NCI-H82 treated with DMSO at 0.1 percent for 48 hours (cell line): ENCODE data around the gene CCDC88A.
A peak's percentile ranks its signal among the peaks of the same experiment; 100 is the strongest.

ENCODE experiments used
- DNase-seq: peaks from one replicate; lab custom pipeline; 2025; ENCODE audit not compliant: unreplicated experiment; lab: John Stamatoyannopoulos, UW

Gene CCDC88A

DNA sequence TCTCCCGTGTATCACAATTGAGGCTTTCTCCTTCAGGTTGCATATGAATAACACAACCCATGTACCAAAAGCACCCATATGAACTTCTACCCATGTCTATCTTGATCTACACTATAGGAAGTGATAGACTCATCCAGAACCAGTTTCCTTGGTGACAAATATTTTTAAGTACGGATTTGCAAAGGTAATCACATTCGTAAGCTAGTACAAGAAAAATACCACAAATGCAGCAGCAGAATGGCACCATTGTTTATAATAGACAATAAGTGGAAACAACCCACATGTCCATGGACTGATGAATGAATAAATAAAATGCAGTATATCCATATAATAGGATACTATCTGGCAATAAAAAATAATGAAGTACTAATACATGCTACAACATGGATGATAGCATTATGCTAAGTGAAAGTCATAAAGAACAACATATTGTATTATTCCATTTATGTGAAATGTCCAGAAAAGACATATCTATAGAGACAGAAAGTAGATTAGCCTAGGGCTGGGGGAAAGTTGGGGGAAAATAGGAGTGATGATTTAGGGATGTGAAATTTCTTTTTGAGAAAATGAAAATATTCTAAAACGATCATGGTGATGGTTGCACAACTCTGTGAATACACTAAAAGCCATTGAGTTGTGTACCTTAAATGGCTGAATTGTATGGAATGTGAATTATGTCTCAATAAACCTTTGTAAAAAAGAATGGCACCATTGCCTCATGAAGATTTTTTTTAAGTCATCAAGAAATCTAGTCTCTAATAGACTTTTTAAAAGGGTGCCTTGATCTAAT is 3.4 kb upstream of the CCDC88A start:
- DNase-seq: no peak

DNA sequence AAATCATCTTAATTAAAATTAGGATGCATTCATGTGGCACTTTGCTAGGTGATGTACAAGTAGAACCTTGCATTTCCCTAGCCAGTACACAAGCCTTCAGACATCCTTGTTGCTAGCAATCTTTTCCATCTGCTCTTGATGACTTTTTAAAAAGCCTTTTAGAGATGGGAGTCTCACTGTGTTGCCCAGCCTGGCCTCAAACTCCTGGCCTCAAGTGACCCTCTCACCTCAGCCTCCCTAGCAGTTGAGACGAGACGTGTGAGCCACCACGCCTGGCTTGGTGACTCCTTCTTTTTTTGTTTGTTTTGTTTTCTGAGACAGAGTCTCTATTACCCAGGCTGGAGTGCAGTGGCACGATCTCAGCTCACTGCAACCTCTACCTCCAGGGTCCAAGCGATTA is 1.7 kb upstream of the CCDC88A start:
- DNase-seq: no peak

DNA sequence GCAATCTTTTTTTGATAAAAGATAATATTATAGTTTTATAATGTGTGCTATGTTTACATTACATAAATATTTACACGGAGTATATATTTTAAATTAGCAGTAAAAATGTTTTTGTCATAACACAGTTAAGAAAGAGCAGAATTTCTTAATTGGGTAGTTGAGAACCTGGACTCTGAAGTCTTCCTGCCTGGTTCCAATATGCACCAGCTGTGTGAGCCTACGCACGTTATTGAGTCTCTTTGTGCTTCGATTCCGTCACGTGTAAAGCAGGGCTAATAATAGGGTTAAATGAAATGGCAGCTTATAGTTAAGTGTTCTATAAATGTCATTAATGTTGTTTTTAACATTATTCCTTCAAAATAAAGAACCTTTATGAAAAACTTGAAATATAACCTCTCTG is 1.2 kb upstream of the CCDC88A start:
- no peak for DNase-seq

DNA sequence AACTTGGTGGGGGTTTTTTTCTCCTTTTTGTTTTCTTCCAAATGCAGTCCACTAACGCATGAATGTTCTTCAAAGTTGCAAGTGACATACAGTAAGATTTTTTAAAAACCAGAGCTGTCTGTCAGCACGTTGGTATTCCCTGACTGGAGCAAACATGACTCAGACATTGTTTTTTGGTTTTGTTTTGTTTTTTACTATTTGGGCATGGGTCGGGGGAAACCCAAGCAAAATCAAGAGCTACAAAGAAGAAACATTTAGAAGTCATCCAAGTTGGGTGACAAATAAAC is 726 bp upstream of the CCDC88A start:
- DNase-seq: no peak

DNA sequence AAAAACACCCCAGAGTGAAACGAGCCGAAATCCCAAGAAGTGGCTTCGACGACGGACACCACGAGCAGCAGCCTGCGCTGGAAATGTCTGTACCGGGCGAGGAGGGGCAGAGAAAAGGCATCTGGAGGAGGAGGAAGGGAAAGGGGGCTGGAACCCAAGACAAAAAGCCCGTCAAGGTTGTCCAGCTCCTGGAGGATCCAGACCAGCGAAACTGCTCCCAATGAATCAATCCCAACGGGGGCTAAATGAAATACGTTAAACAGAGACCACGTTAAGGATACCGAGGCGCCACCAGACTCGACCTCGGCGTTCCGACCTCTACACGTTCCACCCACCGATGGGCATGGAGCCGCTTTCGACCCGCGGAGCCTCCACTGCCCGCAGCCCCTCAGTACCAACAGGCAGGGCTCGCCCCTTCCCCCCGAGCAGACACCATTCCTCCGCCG is 400 bp downstream of the CCDC88A start:
- peak; percentile 79 for DNase-seq

DNA sequence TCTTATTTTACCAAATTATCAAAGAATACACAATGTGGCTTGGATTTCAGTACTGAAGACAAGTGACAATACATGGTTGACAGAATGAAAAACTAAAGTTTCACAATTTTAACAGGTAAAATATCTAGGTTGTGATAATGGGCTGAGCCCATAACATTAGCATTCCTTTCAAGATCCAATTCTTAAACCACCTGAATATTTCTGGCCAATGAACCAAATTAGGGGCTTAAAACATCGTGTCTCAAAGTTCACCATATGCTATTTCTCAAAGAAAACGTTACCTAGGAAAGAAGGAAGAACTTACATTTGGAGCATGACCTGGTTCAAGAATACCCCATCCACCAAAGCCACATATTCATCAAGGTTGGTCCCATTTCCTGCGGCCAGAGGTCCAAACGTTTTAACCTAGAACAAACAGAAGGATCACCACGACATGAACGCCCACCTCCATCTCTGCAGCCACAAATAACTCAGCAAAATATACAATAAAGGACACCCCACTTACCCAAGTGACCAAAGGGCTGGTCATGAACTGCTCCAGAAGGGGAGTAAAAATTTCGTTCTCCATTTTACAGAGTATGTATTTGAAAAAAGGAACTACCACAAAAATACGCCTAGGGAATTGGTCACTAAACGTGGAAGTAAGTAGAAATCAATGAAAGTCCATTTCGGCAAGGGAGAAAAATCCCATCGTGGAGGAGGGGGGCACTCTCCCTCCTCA is 984 bp downstream of the CCDC88A start:
- DNase-seq: no peak

DNA sequence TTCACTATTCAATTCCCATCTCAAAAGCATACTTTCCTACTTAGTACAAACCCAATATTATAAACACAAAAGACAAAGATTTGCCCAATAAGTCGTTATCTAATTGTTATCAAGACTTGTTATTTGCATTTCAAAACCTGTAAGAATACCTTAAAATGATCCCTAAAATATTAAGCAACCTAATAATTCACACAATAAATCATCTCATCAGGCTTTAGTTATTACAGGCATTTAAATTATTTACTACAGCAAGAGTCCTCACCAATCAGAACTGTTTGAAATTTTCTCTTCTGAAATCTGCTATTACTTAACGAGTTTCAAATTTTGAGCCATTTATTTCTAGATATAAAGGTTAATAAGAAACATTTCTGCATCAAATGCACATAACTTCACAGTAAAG is 1.6 kb downstream of the CCDC88A start:
- no peak for DNase-seq

DNA sequence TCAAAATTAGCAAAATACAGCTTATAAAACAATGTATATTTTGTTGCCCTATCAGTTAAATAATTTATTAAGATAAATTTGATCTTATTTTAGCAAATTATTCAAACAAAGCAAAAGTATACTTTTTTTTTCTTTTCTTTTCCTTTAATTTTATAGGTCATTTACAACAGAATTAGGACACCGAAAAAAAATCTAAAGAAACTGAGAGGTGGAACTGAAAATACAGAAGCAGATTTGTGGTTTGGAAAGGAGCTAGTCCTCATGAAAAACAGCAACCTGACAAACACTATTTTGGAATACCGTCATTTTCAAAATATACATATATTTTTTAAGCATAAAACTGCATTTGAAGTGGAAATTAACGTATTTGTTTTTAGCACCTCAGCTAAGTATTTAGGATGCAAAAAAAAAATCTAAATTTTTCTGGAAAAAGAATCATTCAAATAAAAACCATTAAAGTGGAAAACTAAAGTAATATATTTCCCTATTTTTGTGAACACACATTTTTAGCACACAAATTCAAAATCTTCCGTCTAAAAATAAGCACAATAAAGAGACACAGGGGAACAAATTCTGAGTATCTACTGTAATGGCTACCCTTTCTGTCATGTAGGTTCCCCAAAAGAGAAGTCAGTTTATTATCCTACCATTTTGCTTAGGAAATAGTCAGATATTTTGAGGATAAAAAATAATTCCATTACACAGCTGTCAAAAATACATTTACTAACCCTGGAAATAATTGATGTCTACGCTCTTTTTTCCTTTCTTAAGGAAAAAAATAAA is 2.7 kb downstream of the CCDC88A start:
- DNase-seq: no peak

DNA sequence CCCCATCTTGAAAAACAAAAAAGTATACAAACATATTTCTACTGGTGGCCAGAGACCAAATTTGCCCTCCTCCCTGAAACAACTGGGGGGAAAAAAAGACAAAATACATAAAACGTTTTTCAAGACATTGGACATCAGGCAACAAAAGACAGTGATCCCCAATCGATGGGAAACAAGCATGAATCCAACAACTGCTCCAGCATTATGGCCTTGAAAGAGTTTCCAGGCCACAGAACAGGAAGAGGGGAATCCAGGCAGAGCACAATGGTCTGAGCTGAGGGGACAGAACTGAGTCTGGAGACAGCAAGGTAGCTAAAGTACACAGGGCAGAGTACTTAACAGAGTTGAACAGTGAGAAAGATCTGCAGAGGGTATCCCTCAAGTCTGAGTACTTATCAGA is 4.4 kb downstream of the CCDC88A start:
- DNase-seq: no peak

DNA sequence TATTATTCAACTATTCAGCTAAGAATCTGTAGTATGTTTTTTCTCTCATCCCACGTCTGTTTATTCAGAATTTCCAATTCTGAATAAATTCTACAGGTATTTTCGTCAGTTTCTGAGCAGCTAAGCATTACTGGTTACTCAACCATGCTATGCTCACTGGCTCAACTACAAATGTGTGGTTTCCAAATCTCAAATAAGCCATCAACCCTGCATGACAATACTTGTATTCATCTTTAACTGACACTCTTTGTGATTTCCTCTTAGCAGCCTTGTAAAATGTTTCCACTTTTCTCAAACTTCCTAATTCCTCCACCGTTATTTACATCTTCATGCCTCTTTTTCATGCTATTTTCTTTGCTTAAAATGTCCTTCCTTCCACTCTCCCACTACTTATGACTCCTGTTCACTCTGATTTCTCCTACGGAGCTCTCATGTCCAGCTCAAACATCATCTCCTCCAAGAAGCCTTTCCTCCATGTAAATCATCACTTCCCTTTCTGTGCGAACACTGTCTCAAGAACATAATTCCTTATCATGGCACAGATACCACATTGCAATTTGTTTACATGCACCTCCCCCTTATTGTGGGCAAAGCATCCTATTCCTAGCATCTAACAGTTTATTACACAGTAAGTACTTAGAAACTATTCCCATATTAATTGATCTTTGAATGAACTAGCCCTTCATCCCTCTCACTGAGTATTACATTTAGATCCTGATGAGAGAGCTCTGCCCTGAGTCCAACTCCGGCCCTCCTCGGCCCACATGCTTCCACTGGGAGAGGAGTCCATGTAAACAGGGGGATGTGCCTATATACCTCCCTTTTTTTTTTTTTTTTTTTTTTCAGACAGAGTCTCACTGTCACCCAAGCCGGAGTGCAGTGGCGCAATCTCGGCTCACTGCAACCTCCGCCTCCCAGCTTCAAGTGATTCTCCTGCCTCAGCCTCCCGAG is 10.5 kb downstream of the CCDC88A start:
- no peak for DNase-seq

DNA sequence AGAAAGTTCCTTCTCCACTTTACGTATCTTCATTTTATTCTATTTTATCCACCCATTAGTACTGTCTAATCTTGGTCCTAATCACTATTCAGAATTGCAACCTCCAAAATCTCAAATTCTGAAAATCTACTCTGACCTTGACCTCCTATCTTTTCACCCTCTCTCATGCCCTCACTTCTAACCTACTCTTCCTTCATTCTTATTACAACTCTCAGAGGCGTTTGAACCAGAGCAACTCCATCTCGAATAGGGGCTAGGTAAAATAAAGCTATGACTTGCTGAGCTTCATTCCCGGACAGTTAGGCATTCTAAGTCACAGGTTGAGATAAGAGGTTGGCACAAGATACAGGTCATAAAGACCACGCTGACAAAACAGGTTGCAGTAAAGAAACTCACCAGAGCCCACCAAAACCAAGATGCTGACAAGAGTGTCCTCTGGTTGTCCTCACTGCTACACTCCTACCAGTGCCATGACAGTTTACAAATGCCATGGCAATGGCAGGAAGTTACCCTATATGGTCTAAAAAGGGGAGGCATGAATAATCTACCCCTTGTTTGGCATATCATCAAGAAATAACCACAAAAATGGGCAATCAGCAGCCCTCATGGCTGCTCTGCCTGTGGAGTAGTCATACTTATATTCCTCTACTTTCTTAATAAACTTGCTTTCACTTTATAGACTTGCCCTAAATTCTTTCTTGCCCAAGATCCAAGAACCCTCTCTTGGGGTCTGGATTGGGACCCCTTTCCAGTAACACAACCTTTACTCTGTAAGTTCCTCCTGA is 11.4 kb downstream of the CCDC88A start:
- no peak for DNase-seq

DNA sequence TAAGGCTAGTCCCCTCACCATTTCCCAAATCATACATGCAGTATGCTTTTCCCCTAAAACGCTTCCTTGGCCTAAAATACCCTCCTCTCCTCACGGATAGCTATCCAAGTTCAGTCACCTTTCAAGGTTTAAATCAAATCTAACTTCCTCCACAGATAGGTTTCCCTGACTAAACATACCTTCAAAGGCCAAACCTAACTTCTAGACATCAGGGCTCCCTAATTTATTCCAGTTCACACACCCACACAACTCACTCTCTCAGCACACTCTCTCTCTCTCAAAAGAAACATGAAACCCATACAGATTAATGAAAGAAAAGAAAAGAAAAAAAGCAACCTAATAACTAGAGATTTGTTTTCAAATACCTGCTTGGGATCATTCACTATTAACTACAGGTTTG is 14.5 kb downstream of the CCDC88A start:
- no peak for DNase-seq

DNA sequence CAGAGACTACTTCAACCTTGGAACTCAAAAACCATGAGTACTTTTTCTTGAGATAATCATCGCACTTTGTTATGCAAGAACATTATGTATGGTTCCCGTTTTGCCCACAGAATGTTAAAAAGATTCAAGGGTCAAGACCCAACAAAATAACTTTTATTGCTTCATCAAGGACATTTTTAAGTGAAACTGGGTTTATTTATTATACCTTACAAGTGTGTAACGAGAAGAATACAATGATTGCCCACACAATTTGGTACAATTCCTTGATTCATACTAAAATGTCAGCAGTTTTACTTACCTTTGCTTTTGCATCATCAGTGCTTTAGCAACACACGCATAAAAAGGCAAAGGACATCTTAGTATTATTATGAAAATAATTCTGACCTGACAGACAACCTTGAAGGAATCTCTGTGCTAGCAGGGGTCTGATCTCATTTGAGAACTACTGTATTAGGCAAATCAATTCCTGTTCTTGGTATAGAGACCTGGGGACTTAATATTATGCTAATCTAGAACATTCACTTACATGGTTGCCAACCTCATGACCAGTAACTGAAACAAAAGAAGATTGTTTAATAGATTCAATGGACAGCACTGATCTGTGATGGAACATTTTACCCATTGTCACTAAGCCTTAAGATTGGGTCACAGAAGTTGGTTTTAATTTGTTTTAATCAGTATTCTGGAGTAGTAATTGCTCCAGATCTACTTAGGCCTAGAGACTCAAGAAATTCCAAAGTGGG is 16.2 kb downstream of the CCDC88A start:
- DNase-seq: no peak

DNA sequence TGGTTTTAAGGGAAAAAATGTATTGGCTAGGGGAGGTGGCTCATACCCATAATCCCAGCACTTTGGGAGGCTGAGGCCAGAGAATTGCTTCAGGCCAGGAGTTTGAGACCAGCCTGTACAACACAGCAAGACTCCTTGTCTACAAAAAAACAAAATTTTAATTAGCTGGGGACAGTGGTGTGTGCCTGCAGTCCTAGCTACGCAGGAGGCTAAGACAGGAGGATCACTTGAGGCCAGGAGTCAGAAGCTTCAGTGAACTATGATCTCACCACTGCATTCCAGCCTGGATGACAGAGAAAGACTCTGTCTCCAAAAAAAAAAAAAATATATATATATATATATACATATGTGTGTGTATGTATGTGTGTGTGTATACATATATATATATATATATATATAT is 18.5 kb downstream of the CCDC88A start:
- DNase-seq: no peak

DNA sequence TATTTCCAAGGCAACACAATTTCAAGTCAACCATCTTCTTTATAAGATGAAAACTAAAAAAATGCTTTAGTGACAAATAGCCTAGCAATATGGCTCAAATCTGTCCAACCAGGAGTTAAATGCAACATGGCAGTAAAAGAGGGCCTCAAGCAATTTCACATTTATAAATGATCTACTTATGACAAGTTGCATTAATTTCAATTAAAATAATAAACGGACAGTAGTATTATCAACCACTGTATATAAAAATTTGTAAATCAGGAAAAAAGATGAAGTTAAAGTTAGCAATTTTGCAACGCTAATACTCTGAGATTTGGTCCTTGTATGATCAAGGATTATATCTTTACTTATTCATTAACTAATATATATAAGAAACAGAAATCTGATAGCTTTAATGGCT is 19.3 kb downstream of the CCDC88A start:
- DNase-seq: no peak

DNA sequence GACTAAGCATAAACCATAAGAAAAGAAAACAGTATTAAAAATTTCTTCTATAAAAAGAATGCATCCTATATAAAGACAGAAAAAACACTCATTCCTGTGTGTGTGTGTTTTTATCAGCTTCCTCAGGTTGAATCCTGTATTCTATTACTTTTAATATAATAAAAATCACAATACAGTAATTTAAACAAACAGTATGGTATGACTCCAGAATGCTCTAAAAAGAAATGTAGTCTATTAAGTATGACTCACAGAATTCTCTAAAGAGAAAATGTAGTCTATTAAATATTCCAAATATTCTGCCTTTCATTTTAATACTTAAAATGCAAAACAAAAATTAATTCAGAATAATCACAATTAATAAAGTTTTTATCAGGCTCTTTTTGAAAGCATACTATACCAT is 19.8 kb downstream of the CCDC88A start:
- no peak for DNase-seq

DNA sequence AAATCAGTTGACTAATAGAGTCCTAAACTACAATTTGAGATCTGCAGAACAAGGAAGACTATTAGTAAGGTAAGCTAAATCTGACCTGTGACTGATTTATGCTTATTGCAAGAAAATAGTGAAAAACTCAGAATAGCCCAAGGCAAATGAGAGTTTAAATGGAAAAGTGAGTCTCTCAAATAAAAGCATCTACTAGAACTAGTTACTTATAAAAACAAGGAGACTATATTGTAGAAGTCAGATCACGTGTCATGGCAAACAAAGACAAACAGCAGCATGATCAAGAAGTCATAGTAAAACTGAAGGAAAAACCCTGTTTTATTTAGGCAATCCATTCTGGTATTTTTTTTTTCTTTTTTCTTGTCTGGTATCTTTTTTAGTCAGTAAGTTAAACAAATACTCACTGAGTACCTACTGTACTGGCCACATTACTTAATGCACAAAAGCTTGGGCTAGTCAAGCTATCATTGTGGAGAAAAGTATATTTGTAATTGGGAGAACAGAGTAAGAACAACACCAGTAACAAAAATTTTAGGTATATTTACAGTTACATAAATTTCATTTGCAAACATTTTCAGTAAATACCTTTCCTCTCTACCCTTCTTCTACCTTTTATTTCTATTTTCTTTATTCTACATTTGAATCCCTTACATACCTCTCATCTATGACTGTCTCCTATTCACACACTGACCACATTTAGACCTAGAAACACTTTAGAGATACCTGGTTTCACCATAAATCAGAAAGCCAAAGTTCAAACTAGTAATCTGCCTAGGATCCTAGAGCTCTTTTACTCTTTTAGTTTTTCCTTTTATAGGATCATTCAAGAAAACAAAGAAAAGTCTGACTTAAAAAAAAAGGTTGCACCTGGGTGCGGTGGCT is 23.7 kb downstream of the CCDC88A start:
- no peak for DNase-seq

DNA sequence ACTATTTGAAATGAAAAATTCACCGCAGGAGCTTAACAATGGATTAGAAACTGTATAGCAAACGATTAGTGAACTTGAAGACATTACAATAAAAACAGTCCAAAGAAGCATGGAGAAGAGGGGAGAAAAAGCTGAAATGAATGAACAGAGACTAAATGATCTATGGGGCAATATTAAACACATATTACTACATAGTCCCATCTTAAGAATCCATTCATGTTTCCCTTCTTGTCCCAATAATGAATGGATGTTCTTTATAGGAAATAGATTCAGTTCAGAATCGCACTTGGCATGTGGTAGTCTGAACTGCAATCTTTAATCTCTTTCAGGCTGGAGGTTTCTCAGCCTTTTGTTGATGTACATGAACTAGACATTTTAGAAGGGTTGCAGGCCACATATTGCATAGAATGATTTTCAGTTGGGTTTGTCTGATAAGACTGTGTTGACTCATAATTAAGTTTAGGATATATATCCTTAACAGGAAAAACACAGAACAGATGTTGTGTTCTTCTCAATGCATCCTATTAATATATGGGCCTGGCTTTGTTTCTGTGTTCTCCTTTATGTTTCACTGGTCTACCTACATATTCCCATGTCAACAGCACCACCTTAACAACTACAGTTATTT is 27.9 kb downstream of the CCDC88A start:
- DNase-seq: no peak
